Measurements from ENCODE around the gene ZMYM1. TPM values are rescaled to one million over a fixed set of nuclear protein-coding genes. Genes with fewer than 3 reads are reported as not detected.
"Not testable (repeated sequence)": the region's sequence is repeated elsewhere in the genome, so short reads cannot be mapped to it uniquely, and the experiment has no call there.

The ZMYM1 gene
- total RNA-seq, 1 donor from 2014 or later = 12.1 TPM

GRCh38 chr1:35122311-35122710 is 43.1 kb downstream of the ZMYM1 start:
- no peak for DNase-seq
- H3K36me3 Mint-ChIP-seq (ENCODE audit: unreplicated experiment) = peaks cover 4% of the 10 kb centered on the region
- no peaks in the 10 kb centered on the region for H3K4me1 Mint-ChIP-seq (ENCODE audit: low read depth, unreplicated experiment)
- no peak overlapping the region for H3K27ac Mint-ChIP-seq (ENCODE audit: unreplicated experiment)
- TF ChIP-seq CTCF (IDR thresholded peaks at IDR 0.05; ENCODE audit: partially characterized antibody, unreplicated experiment) = no peak
- peaks cover 2% of the 10 kb centered on the region for H3K27me3 Mint-ChIP-seq (ENCODE audit: unreplicated experiment)
- H3K9me3 Mint-ChIP-seq (ENCODE audit: unreplicated experiment) = peaks cover 4% of the 10 kb centered on the region
- no peak overlapping the region for H3K4me3 Mint-ChIP-seq (ENCODE audit: unreplicated experiment)

DNA sequence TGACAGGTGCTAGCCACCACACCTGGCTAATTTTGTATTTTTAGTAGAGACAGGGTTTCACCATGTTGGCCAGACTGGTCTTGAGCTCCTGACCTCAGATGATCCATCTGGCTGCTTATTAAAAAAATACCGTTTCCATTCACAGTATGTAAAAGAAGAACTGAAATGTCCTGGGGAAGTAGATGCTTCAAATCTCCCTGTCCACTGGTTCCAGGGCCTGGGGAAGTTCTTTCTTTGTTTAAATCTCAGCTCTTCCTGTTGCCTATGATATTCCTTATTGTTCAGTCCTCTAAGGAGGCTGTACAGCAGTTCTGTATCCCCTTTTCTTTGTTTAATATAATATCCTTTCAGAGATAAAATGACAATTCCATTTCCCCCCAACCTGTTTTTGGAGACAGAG is 47.4 kb downstream of the ZMYM1 start:
- Mint-ChIP-seq H3K27ac (ENCODE audit: unreplicated experiment) (no peak overlapping the region), H3K27me3 (ENCODE audit: unreplicated experiment) (peaks cover 2% of the 10 kb centered on the region), H3K4me1 (ENCODE audit: low read depth, unreplicated experiment) (no peaks in the 10 kb centered on the region), H3K4me3 (ENCODE audit: unreplicated experiment) (no peak overlapping the region), H3K36me3 (ENCODE audit: unreplicated experiment) (no peaks in the 10 kb centered on the region), H3K9me3 (ENCODE audit: unreplicated experiment) (peaks cover 5% of the 10 kb centered on the region)
- no peak for TF ChIP-seq CTCF (IDR thresholded peaks at IDR 0.05; ENCODE audit: partially characterized antibody, unreplicated experiment)
- no peak for DNase-seq

- DNase-seq = no peak
- peaks cover 2% of the 10 kb centered on the region for H3K27me3 Mint-ChIP-seq (ENCODE audit: unreplicated experiment)
- H3K4me1 Mint-ChIP-seq (ENCODE audit: low read depth, unreplicated experiment) = no peaks in the 10 kb centered on the region
- no peak overlapping the region for H3K4me3 Mint-ChIP-seq (ENCODE audit: unreplicated experiment)
- no peak overlapping the region for H3K27ac Mint-ChIP-seq (ENCODE audit: unreplicated experiment)
- peaks cover 3% of the 10 kb centered on the region for H3K9me3 Mint-ChIP-seq (ENCODE audit: unreplicated experiment)
- no peak for TF ChIP-seq CTCF (IDR thresholded peaks at IDR 0.05; ENCODE audit: partially characterized antibody, unreplicated experiment)
- no peaks in the 10 kb centered on the region for H3K36me3 Mint-ChIP-seq (ENCODE audit: unreplicated experiment)
Observed at GRCh38 chr1:35129080-35129479, 49.9 kb downstream of the ZMYM1 start.

GRCh38 chr1:35136780-35137179 is 57.6 kb downstream of the ZMYM1 start:
- no peaks in the 10 kb centered on the region for H3K4me1 Mint-ChIP-seq (ENCODE audit: low read depth, unreplicated experiment)
- TF ChIP-seq CTCF (IDR thresholded peaks at IDR 0.05; ENCODE audit: partially characterized antibody, unreplicated experiment) = no peak
- H3K9me3 Mint-ChIP-seq (ENCODE audit: unreplicated experiment) = peaks cover 11% of the 10 kb centered on the region
- H3K27ac Mint-ChIP-seq (ENCODE audit: unreplicated experiment) = no peak overlapping the region
- DNase-seq = no peak
- peaks cover 13% of the 10 kb centered on the region for H3K36me3 Mint-ChIP-seq (ENCODE audit: unreplicated experiment)
- H3K4me3 Mint-ChIP-seq (ENCODE audit: unreplicated experiment) = no peak overlapping the region
- no peaks in the 10 kb centered on the region for H3K27me3 Mint-ChIP-seq (ENCODE audit: unreplicated experiment)

DNA sequence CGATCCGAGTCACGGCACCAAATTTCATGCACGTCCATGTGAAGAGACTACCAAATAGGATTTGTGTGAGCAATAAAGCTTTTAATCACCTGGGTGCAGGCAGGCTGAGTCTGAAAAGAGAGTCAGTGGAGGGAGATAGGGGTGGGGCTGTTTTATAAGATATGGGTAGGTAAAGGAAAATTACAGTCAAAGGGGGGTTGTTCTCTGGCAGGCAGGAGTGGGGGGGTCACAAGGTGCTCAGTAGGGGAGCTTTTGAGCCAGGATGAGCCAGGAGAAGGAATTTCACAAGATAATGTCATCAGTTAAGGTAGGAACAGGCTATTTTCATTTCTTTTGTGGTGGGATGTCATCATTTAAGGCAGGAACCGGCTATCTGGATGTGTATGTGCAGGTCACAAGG is 58.4 kb downstream of the ZMYM1 start:
- DNase-seq; H3K27me3 Mint-ChIP-seq (ENCODE audit: unreplicated experiment); H3K4me3 Mint-ChIP-seq (ENCODE audit: unreplicated experiment); H3K27ac Mint-ChIP-seq (ENCODE audit: unreplicated experiment); H3K4me1 Mint-ChIP-seq (ENCODE audit: low read depth, unreplicated experiment): not testable (repeated sequence)
- H3K9me3 Mint-ChIP-seq (ENCODE audit: unreplicated experiment) = peaks cover 11% of the 10 kb centered on the region
- peaks cover 13% of the 10 kb centered on the region for H3K36me3 Mint-ChIP-seq (ENCODE audit: unreplicated experiment)

DNA sequence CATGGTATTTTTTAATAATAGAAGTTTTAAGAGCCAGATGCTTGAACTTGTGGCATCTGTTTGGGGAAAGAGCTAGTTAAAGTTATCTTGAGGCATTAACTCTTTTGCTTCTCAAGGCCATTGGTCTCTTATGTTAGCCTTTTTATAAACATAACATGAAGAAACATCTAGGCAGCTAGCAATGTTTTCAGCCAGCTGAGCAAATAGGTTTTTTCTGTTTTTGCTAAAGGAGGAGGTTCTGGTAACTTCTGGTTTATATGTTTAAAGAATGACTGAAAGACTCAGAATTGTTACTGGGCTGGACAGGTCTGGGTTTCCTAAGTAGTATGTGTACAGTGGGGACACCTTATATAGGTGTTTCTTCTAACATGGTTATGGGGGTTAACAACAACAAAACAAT is 63.1 kb downstream of the ZMYM1 start:
- H3K4me3 Mint-ChIP-seq (ENCODE audit: unreplicated experiment); H3K27me3 Mint-ChIP-seq (ENCODE audit: unreplicated experiment); H3K4me1 Mint-ChIP-seq (ENCODE audit: low read depth, unreplicated experiment); DNase-seq; H3K27ac Mint-ChIP-seq (ENCODE audit: unreplicated experiment); H3K36me3 Mint-ChIP-seq (ENCODE audit: unreplicated experiment); H3K9me3 Mint-ChIP-seq (ENCODE audit: unreplicated experiment): not testable (repeated sequence)

- H3K36me3 Mint-ChIP-seq (ENCODE audit: unreplicated experiment); H3K27ac Mint-ChIP-seq (ENCODE audit: unreplicated experiment); H3K4me3 Mint-ChIP-seq (ENCODE audit: unreplicated experiment); H3K27me3 Mint-ChIP-seq (ENCODE audit: unreplicated experiment); H3K4me1 Mint-ChIP-seq (ENCODE audit: low read depth, unreplicated experiment); DNase-seq; H3K9me3 Mint-ChIP-seq (ENCODE audit: unreplicated experiment): not testable (repeated sequence)
Observed at GRCh38 chr1:35142728-35143127, 63.5 kb downstream of the ZMYM1 start.
